C4-2B (cell line): ENCODE results near the gene PIH1D1.

ENCODE experiments used
- H3K27ac ChIP-seq: fragments of 450-650 bp; 2 replicates; pipeline ENCODE4 v1.5.1; 2017
- ZFX ChIP-seq: fragments of 450-650 bp; IDR thresholded peaks from 2 replicates; pipeline ENCODE4 v1.6.1; 2017
- TF ChIP-seq, protein P1 (sequence below): fragments of 450-650 bp; conservative IDR thresholded peaks from 2 replicates; pipeline ENCODE4 v1.5.1; 2017; ENCODE audit warnings: mild to moderate bottlenecking

Gene PIH1D1

DNA sequence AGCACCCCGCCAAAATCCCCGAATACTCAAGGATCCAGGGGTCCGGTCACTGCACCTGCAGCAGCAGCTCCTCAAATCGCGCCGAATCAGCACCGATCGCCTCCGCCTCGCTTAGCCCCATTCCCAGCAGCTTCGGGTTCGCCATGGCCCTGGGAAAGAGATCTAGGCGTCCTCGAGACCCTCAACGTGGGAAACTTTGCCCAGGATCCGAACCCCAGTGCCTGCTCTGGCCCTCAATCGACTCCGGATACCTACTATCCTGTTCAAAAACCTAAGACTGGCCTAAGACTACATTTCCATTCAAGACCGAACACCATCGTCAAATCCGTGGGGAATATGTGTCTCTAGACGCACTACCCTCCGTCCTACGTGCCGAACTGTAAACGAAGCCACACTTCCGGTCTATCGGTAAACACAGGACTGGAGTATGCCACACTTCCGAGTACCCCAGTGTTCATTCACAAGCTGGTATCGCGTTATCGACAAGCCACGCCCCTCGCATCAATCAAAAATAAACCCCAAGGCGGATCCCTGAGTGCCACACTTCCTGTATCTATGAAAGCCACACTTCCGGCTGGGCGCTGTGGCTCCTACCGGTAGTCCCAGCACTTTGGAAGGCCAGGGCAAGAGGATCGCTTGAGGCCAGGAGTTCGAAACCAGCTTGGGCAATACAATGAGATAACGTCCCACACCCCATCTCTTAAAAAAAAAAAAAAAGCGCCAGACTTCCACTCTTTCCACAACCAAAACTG is at the start of gene PIH1D1:
Gene PIH1D1, minus strand, starts transcription at position 385 of the 752 bp plus-strand sequence. Its CDS starts 240 bp downstream, at position 145.
- H3K27ac ChIP-seq, result peak within 1 kb of the TSS; percentile 83
- TF ChIP-seq, protein P1, sequence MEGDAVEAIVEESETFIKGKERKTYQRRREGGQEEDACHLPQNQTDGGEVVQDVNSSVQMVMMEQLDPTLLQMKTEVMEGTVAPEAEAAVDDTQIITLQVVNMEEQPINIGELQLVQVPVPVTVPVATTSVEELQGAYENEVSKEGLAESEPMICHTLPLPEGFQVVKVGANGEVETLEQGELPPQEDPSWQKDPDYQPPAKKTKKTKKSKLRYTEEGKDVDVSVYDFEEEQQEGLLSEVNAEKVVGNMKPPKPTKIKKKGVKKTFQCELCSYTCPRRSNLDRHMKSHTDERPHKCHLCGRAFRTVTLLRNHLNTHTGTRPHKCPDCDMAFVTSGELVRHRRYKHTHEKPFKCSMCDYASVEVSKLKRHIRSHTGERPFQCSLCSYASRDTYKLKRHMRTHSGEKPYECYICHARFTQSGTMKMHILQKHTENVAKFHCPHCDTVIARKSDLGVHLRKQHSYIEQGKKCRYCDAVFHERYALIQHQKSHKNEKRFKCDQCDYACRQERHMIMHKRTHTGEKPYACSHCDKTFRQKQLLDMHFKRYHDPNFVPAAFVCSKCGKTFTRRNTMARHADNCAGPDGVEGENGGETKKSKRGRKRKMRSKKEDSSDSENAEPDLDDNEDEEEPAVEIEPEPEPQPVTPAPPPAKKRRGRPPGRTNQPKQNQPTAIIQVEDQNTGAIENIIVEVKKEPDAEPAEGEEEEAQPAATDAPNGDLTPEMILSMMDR, result no peak
- TF ChIP-seq ZFX, result no peak; the same call in 1 of the 2 replicates

DNA sequence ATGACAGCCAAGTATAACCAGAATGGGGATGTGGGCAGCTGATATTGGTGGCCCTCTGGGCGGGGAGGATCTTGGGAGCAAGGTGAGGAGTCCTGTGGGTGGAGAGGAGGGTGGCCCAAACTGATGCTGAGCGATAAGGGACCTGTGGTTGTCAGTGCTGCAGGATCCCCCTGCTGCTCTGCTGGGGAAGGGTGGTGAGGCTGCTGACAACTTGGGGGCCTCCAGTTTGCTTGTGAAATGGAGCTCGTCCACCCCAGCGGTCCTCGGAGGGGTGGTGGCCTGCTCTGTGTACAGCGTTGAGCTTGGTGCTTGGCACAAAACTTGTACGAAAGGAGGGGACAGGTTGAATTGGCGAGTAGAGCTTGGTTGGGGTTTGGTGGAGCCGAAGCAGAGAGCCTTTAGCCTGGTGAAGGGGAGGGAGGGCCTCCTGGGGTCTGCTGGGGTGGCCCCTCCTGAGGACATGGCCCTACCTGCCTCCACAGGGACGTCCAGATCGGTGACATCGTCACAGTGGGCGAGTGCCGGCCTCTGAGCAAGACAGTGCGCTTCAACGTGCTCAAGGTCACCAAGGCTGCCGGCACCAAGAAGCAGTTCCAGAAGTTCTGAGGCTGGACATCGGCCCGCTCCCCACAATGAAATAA is 47.5 kb upstream of the PIH1D1 start:
- H3K27ac ChIP-seq, result no peak overlapping the region
- TF ChIP-seq, protein P1, result no peak

DNA sequence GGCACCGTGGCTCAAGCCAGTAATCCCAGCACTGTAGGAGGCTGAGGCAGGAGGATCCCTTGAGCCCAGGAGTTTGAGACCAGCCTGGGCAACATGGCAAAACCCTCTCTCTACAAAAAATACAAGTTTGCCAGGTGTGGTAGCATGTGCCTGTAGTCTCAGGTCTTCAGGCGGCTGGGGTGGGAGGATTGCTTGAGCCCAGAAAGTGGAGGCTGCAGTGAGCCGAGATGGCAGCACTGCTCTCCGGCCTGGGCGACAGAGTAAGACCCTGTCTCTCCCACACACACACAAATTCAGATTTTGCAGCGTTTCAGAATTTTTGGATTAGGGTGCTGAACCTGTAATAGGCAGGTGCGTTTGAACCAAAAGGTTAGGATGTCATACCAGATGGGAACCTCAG is 46.9 kb upstream of the PIH1D1 start:
- no peak overlapping the region for H3K27ac ChIP-seq
- no peak for TF ChIP-seq ZFX
- TF ChIP-seq, protein P1, result no peak

DNA sequence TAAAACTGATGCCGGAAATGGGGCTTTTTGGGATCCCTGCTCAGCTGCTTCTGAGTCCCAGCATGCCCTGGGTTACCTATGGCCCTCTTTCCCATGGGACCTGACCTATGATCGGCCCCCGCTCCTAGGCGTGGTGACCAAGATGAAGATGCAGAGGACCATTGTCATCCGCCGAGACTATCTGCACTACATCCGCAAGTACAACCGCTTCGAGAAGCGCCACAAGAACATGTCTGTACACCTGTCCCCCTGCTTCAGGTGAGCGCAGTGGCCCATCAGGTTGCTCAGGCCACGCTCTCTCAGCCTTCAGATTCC is 46.1 kb upstream of the PIH1D1 start:
- peak overlapping the region; percentile 92 for H3K27ac ChIP-seq
- TF ChIP-seq, protein P1, result no peak
- no peak for TF ChIP-seq ZFX

DNA sequence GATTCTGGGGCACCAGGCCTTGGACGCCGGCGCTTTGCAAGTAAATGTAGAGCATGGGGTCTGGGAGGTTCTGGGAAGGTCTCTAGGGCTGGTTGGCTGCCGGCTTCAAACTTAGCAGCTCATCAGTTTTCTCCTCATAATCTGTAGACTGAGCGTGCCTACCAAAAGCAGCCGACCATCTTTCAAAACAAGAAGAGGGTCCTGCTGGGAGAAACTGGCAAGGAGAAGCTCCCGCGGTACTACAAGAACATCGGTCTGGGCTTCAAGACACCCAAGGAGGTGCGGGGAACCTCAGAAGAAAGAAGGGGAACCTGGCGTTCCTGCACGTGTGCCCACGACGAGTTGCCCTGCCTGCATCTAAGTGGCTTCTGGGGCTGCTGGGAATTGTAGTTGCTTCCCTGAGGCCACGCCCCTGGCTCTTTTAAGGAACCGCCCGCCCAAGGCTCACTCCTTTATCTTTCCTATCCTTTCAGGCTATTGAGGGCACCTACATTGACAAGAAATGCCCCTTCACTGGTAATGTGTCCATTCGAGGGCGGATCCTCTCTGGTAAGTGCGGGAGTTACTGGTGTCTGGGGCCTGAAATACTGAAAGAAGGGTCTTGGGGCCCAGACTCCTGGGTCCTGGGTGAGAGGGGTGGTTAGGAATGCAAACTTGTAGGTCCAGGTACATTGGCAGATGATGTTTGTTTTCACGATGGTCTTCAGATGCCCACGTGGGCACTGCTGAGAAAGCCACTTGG is 45.6 kb upstream of the PIH1D1 start:
- no peak for TF ChIP-seq ZFX
- TF ChIP-seq, protein P1, result no peak
- H3K27ac ChIP-seq, result peak overlapping the region; percentile 92

DNA sequence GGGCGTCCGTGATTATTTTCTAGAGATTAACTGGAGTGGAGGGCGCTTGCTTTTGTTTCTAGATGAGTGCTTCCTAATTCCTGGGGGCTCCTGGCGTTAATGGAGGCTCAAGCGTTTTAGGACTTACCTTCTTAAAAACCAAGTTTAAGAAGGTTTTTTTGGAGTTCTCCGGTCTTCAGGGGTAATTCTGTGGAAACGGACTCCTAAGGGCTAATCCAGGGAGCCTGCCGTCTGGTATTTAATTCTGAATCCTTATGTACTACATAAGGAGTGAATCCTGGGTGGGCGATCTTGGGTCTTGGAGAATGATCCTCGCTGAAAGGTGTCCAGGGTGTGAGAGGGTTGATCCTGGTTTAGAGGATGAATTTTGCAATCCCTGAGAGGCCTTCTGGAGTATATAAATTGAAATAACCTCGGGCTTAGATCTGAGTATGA is 45.0 kb upstream of the PIH1D1 start:
- peak overlapping the region; percentile 92 for H3K27ac ChIP-seq
- TF ChIP-seq ZFX, result no peak
- TF ChIP-seq, protein P1, result no peak
